SH-SY5Y (cell line): ENCODE measurements around the gene RAB5A.

Source experiments
- GATA2 ChIP-seq: IDR thresholded peaks from 2 replicates; pipeline ENCODE4 v1.6.1; 2011; ENCODE audit warnings: mild to moderate bottlenecking, low read depth, low read length
- GATA3 ChIP-seq: IDR thresholded peaks from 2 replicates; pipeline ENCODE4 v1.6.1; 2011; ENCODE audit warnings: low read depth, mild to moderate bottlenecking, low read length, moderate library complexity

GRCh38 chr3:19972054-19972453, 25.2 kb downstream of the RAB5A start:
- TF ChIP-seq GATA2 (no peak), GATA3 (no peak; the same call in 1 of the 2 replicates)
